ENCODE measurements around the gene LINC00237.

The LINC00237 gene

GRCh38 chr20:21101932-21102575 lies 4.1 kb downstream of the LINC00237 start:
- in situ Hi-C loops (cut with HindIII; ENCODE audit: low pct_ligation_motif_present, low pct_unique_long_range_greater_than_20kb, low sequenced_read_pairs), result no loop called here
- DNase-seq, result no peak

- in situ Hi-C loops (cut with HindIII; ENCODE audit: low pct_ligation_motif_present, low pct_unique_long_range_greater_than_20kb, low sequenced_read_pairs), result no loop called here
- no peak for DNase-seq
These were observed 4.7 kb downstream of the LINC00237 start for GRCh38 chr20:21101453-21101931.

- DNase-seq, result no peak
- in situ Hi-C loops (cut with HindIII; ENCODE audit: low pct_ligation_motif_present, low pct_unique_long_range_greater_than_20kb, low sequenced_read_pairs), result no loop called here
These were observed 5.3 kb downstream of the LINC00237 start for GRCh38 chr20:21100578-21101452.

- in situ Hi-C loops (cut with HindIII; ENCODE audit: low pct_ligation_motif_present, low pct_unique_long_range_greater_than_20kb, low sequenced_read_pairs), result no loop called here
- peak; percentile 55 for DNase-seq
These were observed 6.2 kb downstream of the LINC00237 start for GRCh38 chr20:21099751-21100577.

GRCh38 chr20:21096321-21097043 lies 9.7 kb downstream of the LINC00237 start:
- DNase-seq, result no peak
- in situ Hi-C loops (cut with HindIII; ENCODE audit: low pct_ligation_motif_present, low pct_unique_long_range_greater_than_20kb, low sequenced_read_pairs), result no loop called here

- in situ Hi-C loops (cut with HindIII; ENCODE audit: low pct_ligation_motif_present, low pct_unique_long_range_greater_than_20kb, low sequenced_read_pairs), result no loop called here
- DNase-seq, result no peak
These were observed 13.4 kb downstream of the LINC00237 start for GRCh38 chr20:21092806-21093205.

- DNase-seq, result no peak
- in situ Hi-C loops (cut with HindIII; ENCODE audit: low pct_ligation_motif_present, low pct_unique_long_range_greater_than_20kb, low sequenced_read_pairs), result no loop called here
These were observed 15.4 kb downstream of the LINC00237 start for GRCh38 chr20:21090721-21091120.

GRCh38 chr20:21090111-21090618 lies 16.0 kb downstream of the LINC00237 start:
- DNase-seq, result no peak
- in situ Hi-C loops (cut with HindIII; ENCODE audit: low pct_ligation_motif_present, low pct_unique_long_range_greater_than_20kb, low sequenced_read_pairs), result no loop called here

- DNase-seq, result no peak
- in situ Hi-C loops (cut with HindIII; ENCODE audit: low pct_ligation_motif_present, low pct_unique_long_range_greater_than_20kb, low sequenced_read_pairs), result no loop called here
These were observed 16.8 kb downstream of the LINC00237 start for GRCh38 chr20:21089391-21089790.

- in situ Hi-C loops (cut with HindIII; ENCODE audit: low pct_ligation_motif_present, low pct_unique_long_range_greater_than_20kb, low sequenced_read_pairs), result no loop called here
- no peak for DNase-seq
These were observed 18.2 kb downstream of the LINC00237 start for GRCh38 chr20:21087862-21088540.

GRCh38 chr20:21083825-21084325 lies 22.3 kb downstream of the LINC00237 start:
- no peak for DNase-seq
- in situ Hi-C loops (cut with HindIII; ENCODE audit: low pct_ligation_motif_present, low pct_unique_long_range_greater_than_20kb, low sequenced_read_pairs), result no loop called here

- in situ Hi-C loops (cut with HindIII; ENCODE audit: low pct_ligation_motif_present, low pct_unique_long_range_greater_than_20kb, low sequenced_read_pairs), result no loop called here
- DNase-seq, result no peak
These were observed 23.6 kb downstream of the LINC00237 start for GRCh38 chr20:21082584-21082983.

- in situ Hi-C loops (cut with HindIII; ENCODE audit: low pct_ligation_motif_present, low pct_unique_long_range_greater_than_20kb, low sequenced_read_pairs), result no loop called here
- no peak for DNase-seq
These were observed 28.3 kb downstream of the LINC00237 start for GRCh38 chr20:21077809-21078345.

GRCh38 chr20:21076073-21076472 lies 30.1 kb downstream of the LINC00237 start:
- DNase-seq, result no peak
- in situ Hi-C loops (cut with HindIII; ENCODE audit: low pct_ligation_motif_present, low pct_unique_long_range_greater_than_20kb, low sequenced_read_pairs), result no loop called here

GRCh38 chr20:21075471-21075870 lies 30.7 kb downstream of the LINC00237 start:
- in situ Hi-C loops (cut with HindIII; ENCODE audit: low pct_ligation_motif_present, low pct_unique_long_range_greater_than_20kb, low sequenced_read_pairs), result no loop called here
- DNase-seq, result no peak

- peak; percentile 83 for DNase-seq
- in situ Hi-C loops (cut with HindIII; ENCODE audit: low pct_ligation_motif_present, low pct_unique_long_range_greater_than_20kb, low sequenced_read_pairs), result no loop called here
These were observed 31.4 kb downstream of the LINC00237 start for GRCh38 chr20:21074605-21075336.

GRCh38 chr20:21067255-21067654 lies 38.9 kb downstream of the LINC00237 start:
- in situ Hi-C loops (cut with HindIII; ENCODE audit: low pct_ligation_motif_present, low pct_unique_long_range_greater_than_20kb, low sequenced_read_pairs), result no loop called here
- no peak for DNase-seq
